Ureter (tissue), 1 donor: Measurements from ENCODE around the gene EXD3. TPM values are rescaled to one million over a fixed set of nuclear protein-coding genes. Genes with fewer than 3 reads are reported as not detected.

Experiments
- DNase-seq: peaks from one replicate; pipeline ENCODE4 v3.0.0-alpha.2; 2020; ENCODE audit warnings: low spot score
- total RNA-seq: library from RNA; stranded (reverse); gene quantifications from one replicate; pipeline ENCODE4 v1.2.4, GENCODE V29; 2023
- donor health status: DM: yes; HTN: yes; CAD: no.

Gene EXD3
- total RNA-seq, 1 donor from 2014 or later = 43.0 TPM

DNA sequence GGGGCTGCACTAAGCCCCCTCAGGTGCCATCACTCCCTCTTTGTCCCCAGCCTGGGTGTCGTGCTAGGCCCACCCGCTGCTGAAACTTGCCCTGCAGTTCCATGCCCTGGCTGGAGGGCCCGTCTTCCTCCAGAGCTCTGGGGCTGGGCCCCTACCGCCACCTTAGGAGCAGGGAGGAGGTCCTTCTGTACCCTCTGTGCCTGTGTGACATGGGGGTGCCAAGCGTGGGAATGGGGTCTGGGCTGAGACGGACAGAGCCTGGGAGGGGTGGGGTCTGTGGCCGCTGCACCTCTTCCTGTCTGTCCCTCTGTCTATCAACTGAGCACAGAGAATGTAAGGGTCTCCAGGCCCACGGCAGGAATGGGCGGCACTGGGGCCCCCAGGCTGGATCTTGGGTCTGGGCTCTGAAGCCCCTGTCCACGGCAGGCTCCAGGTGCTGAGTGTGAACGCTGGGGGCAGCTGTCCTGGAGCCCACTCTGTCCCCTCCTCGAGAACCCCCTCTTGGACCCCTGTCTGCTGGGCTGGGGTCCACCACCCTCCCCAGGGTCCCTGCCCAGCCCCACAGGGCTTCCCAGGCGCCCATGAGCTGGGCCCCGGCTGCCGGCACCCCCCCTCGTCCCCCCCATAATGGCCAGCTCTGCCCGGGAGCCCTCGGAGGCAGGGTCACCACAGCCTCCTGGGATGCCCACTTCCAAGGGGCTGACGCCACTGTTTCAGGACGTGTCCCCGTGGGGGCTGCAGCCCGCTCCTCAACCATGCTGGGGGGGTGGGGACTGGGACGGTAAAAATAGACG lies 105.0 kb downstream of the EXD3 start:
- peak; percentile 42 for DNase-seq

DNA sequence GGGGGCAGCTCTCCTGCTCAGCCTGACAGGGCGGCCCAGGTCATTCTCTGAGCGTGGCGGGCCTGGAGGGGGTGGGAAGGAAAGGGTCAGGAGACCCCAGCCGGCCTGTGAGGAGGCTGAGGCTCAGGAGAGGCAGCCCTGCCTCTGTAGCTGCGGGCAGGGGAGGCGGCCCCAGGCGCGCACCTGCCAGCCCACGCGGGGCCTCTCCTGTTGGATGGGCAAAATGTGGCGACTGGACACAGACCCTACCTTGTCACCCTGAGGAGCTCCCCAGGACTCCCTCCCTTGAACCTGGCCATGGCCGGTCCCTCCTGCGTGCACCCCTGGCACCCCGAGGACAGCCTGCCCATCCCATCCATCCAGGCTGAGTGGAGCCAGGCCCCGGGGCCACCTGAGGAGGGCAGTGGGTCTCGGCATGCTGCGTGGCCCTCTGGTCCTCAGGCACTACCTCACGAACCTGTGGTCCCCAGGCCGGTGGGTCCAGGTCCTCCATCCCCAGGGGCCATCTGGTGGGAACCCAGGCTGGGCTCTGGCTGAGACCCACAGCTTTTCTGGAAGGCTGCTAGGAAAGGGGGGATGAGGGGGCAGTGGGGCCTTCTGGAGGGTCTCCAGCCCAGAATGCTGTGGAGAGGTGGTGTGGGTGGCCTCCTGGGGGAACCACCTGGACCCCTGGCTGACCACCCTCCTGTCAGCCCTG lies 105.8 kb downstream of the EXD3 start:
- DNase-seq = peak; percentile 39

DNA sequence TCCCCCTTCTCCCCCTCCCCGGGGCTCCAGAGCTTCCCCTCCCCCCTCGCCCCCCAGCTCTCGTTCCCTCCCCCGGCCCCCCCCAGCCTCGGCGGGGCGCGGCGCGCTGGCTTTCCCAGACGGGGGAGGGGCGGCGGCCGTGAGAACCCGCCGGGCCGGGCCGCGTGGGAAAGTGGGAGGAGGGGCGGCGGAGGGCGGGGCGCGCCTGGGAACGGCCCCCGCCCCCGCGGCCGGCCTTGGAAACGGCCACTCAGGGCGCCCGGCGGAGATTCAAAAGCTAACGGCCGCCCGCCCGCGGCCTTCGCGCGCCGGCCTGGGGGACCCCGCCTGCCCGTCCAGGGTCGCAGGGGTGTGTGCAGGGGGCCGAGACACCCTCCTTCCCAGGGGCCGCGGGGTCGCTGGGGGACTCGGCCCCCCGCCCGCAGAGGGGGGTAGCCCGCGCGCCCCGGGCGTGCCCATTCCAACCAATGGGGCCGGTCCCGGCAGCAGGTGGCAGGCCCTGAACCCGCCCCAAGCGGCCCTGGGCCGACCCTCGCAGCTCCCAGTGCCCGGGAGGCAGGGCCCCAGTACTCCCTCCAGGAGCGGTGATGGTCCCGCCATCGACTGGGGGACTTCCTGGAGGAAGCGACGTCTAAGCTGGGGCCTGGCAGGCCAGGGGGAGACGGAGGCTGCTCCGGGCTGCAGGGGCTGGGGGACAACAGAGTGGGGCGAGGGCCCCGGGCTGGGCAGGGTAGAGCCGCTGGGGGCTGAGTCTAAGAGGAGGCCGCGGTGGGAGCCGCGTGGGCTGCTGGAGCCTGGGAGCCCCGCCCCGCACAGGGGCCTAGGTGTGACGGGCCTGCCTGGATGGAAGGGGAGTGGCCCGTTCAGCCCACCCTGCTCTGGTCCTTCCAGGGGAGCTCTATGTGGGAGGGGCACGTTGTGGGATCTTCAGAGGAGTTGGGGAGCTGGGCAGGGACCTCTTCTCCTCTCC lies 106.7 kb downstream of the EXD3 start:
- DNase-seq = no peak

DNA sequence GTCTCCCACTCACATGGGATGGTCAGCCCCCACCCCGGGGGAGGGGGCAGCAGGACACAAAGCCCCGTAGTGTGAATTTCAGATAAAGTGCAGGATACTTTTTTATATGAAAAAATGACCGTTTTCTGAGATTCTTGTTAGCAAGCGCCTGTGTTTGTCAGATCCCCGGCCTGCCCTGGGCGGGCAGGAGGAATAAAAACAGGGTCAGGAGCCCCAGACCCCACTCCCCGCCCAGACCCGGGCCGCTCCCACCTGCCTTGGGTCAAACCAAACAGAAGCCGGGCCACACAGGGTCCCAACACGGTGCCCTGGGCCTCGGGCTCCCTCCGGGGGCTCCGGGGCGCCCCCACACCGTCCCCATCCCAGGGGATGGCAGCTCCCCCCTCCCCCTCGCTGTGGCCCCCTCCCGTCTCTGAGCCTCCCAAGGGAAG lies 107.4 kb downstream of the EXD3 start:
- no peak for DNase-seq

DNA sequence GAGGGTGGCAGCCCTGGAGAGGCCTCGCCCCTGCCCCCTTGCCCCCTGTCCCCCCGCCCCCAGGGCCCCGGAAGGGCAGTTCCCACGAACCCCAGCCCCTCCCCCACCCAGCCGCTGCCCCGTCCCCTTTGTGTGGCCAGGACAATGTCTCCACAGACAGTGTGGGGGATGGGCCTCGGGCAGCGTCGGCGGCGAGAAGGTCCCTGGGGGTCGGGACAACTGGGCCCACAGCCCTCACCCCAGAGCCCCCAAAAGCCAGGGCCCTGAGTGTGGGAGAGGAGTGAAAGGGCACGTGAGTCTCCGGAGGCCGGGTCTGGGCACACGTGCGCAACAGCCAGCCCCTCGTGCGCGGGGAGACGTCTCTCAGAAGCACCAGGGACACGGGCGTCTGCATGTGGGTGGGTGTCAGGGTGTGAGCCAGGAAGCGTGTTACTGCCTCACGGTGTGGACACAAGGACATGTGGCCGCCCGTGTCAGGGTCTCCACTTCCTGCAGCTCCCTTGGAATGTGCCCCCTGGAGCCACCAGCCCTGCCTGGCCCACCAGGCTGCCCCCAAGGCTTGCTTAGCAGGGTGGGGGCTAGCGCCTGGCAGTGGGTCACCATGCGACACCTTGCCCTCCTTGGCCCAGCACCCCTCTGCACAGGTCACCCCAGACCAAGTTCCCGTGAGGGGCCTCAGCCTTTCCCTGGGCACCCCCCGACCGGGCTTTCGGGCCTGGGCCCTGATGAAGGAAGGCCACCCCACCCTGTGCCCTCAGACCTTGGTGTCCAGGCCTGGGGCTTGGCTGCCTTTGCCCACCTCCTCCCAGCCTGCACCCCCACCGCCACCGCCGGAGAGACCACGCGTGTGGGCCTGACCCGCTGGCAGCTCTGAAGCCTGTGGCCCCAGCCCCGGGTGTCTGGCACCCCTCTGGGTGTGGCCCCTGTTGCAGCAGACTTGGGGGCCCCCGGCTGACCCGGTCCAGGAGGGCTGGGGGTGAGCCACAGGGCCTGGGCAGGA lies 108.1 kb downstream of the EXD3 start:
- no peak for DNase-seq

DNA sequence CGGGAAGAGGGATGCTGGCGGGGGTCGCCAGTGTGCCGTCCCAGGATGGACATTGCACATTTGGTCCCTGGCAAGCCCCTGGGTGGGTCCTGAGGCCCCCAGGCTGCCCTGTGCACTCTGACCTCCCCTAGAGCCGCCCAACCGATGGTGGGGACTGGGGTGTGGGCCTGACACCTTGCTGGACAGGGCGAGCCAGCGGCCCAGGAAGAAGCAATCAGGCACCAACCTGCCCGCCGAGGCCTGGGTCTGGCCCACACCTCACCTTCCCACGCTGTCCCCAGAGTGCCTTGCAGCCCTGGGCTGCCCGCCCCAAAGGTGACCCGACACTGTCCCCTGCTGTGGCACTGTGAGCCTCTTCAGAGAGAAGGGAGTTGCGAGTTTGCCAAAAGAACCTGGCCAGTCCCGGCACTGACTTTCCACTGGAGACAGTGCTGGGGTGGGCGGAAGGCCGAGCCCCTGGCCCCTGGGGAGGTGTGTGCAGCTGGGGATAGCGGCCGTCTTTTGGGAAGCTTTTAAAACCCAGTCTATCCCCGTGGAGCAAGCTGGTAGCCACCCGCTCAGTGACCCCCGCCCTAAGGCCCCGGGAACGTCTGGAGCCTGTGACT lies 108.9 kb downstream of the EXD3 start:
- DNase-seq = no peak

DNA sequence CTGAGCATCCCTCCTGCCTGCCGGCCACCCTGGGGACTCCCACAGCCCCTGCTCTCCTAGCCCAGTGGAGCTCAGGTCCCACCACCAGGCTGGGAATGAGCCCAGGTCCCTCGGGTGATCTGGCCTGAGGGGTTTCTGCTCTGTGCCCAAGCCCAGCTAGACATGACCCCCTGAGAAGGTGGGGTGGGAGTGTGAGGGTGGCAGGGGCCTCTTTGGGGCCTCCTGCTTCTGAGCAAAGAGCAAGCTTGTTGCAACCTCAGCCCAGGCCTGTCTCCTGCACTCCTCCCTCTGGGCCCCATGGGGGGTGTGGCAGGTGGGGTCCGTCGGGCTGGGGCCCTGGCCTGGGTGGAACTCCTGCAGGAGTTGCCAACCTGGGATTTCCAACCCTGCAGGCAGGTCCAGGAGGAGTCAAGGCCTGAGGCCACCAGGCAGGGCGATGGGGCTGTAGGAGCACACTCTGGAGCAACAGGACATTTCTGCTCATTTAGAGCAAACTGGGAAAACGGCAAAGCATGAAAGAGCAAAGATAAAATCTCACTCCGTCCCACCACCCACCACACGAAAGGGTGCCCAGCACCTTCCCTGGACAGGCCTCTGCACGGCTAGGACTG lies 109.5 kb downstream of the EXD3 start:
- no peak for DNase-seq

DNA sequence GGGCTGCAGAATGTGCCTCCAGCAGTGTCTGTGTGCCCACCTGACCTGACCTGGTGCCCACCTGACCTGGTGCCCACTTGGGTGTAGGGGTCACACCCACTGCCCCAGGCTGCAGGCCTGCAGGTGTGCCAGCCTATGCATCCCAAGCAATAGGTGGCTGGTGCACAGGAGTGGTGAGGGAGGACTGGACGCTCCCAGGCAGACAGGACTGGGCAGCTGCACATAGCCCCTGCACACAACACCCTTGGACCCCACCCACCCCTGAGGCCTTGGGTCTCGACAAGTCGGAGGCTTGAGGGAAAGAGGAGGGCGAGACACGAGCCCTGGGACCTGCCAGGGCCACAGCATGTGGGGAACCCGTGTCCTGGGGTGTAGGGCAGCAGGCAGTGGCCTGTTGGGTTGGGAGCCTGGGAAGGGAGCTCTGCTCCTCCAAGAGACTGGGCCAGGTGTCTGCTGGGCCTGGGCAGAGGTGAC lies 110.1 kb downstream of the EXD3 start:
- no peak for DNase-seq

DNA sequence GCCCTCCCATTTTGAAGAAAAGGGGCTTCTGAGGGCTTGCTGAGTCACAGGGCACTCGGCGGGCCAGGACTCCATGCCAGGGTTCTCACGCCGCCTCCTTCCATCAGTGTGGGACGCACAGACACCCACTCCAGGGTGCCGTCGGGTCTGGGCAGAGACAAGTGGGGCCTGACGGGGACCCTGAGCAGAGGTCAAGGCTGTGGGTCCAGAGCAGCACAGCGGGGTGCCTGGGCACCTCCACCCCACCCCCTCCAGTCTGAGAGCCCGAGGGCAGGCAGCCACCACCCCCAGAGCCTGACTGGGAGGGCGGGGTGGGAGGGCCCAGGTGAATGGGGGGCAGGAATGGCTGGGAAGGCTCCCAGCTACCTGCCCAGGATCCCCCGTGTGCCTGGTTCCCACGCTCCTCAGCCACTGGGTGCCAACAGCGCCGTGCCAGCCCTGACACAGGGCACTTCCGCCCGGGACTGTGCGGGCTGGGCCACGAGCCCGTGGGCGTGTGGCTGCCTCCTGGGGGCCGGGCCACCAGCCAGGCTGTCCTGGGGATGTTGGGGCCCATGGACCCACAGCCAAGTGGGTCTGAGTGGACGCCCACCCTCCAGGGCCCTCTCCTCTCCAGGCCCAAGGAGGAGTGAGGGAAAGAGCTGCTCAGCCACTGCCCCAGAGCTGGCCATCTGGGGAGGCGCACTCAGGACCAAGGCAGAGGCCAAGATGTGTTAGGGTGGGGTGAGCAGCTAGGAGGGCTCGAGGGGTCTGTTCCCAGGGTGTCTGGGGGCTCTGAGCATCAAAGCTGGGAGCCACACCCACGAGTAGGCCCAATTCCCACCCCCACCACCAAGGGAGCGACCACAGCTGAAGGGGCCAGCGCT lies 110.7 kb downstream of the EXD3 start:
- DNase-seq = peak; percentile 51

DNA sequence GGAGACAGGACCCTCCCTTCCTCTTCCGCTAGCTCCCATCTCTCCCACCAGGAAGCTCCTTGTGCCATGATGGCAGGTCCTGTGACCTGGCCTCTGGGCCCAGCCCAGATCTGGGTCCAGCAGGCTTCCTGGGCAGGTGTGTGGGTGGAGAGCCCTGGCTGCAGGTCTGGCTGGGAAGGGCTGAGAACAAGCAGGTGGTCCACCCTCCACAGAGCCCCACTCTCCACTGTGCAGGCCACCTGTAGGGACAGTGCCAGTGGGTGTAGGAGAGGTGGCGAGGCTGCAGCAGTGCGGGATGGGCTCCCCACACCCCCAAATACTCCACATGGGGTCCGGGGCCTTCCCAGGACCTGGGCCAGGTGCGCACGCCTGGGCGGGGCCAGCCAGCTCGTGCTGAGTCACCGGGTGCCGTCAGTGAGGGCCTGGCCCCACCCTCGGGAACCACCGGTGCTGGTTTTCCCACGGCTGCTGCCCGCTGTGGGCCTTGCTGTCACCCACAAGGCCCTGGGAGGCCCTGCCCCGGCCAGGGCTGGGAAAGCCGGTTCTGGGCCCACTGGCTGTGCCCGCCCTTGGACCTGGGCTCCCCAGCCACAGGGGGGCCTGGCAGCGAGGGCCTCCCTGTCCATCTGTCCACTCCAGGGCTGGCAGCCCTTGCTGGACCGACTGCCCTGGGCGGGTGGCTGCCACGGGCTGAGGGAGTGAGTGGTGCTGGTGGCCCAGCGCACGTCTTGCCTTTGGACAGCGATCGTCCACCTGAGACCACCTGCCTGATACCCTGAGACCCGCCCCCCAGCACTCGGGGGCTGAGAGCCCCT lies 111.6 kb downstream of the EXD3 start:
- peak; percentile 86 for DNase-seq

DNA sequence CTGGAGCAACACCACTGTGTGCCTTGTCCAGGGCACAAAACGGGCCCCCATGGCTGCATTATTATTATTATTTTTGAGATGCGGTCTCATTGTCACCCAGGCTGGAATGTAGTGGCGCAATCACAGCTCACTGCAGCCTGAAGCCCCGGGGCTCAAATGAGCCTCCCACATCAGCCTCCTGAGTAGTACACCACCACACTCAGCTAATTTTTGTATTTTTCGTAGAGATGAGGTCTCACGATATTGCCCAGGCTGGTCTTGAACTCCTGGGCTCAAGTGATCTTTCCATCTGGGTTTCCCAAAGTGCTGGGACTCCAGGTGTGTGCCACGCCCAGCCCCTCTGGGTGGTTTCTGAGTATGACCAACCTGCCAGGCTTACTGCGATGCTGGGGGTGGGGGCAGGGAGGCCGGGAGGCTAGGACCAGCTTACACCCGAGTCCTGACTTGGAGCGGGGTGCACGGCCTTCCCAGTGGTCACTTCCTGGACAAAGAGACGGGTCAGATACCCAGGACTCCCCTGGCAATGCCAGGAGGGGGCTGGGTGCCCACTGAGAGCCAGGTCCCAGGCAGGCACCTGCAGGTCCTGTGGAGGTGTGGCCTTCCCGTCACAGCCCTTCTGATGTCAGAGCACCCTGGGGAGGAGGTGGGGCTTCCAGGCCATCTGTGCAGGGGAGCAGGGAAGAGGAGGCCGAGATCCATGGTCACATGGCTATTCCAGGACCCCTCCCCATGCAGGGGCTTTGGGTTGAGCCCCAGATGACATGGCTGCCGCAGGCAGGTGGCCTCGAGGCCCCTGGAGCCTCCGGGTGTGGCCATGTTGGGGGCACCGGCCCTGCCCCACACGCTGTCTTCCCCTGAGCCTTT lies 112.5 kb downstream of the EXD3 start:
- peak; percentile 74 for DNase-seq

DNA sequence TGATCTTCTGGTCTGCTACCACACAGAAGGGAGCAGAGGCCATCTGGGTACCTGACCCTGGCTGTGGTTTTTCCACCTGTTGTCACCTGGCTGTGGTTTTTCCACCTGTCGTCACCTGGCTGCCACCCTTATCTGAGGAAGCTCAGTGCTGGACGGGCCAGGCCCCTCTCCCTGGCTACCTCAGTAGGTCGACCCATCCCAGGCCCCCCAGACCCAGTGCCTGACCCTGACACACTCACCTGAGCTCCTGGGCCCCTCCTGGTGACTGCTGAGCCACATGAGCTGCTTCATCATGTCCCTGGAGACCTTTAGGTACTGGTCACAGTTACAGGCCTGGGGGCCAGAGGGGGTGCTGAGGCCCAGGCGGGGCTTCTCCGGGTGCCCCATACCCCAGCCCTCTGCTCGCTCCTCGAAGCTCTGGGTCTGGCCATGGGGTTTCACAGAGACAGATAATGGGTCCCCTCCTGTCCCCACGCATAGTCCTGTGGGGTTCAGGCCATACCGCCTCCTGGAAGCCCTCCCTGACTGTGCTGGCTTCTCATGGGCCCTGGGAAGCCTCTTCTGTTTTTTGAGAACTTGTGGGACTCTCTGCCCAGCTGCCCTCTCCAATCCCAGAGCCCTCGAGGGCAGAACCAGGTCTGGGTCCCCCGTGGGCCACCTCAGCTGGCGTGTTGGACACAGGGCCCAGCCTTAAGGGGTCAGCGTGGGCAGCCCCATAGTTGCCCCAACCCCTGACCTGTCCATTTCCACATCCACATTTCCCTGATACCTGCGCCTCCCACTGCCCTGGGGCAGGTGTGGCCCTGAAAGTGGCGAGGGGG lies 113.4 kb downstream of the EXD3 start:
- no peak for DNase-seq

DNA sequence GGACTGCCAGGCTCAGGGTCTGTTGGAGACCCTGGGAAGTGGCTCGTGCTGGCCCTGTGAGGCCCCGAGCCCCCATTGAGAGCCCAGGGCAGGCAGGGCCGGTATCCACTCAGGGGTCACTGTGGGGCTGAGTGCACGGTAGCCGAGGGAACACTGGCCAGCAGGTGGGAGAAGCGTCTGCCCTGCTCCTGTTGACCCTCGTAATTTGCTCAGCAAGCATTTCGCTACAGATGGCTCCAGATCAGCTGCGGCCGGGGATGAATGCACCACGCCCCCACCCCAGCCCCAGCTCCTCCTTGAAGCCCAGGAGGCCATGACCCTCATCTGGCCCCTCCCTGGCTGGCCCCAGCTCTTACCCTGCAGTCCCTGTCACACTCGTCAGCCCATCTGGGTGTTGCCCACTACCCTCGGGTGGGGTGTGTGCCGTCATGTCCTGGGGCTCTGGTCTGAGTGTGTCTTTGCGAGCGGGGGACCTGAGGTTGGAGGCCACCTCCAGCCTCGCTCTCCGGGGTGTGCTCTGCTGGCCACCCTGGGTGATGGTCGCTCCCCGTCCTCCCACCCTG lies 114.8 kb downstream of the EXD3 start:
- DNase-seq = no peak

DNA sequence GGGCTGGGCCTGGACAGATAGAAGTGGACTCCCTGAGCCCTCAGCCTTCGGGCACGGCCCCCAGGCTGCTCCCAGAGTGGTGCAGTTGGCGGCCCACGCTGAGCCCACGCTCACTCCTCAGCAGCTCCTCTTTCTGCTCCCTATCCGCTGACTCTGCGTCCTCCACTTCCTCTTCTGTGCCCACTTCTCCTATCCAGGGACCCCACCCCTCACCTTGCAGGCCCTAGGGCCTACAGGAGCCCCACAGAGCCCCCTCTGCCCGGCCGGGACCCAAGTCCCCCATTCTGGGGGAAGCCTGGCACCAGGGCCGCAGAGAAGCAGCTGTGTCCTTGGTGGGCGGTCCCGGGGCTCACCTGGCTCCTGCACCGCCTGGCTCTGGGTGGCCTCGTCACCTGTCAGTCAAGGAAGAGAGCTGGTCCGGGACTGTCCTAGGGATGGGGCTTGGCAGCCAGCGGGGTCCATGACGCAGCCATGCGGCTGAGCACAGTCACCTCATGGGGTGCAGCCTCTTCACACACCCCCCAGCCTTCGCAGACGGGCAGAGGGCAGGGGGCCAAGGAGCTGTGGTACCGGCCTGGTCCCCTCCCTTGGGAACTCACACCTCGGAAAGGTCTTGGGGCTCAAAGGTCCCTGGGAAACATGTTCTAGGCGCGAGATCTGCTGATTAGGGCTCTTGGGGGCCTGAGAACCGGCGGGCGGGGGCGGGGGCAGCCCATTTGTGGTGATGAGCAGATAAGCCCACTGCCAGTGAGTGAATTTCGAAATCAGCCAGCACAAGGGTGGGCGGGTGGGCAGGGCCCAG lies 115.5 kb downstream of the EXD3 start:
- peak; percentile 49 for DNase-seq

DNA sequence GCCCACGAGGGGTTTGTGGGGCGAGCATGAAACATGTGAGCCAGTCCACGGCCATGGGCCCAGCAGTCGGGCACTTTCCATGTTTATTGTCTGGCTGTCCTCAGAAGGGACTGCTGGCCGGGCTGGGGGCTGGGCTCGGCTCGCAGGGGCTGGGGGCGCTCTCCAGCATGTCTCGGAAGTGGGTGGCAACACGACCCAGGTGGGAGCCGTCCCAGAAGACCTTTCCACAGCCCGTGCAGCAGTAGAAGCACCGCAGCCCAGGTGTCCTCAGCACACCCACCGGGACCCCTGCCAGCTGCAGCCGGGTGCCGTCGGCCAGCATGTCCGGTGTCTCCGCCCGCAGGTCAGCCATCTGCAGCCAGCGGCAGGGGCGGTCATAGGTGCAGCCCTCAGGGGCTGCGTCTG lies 116.1 kb downstream of the EXD3 start:
- no peak for DNase-seq
